Panc1 (cell line): ENCODE measurements around the gene CDK14.

Experiments
- CTCF ChIP-seq: fragments of 450-650 bp; IDR thresholded peaks from 2 replicates; pipeline ENCODE4 v1.5.1; 2017; ENCODE audit warnings: mild to moderate bottlenecking
- POLR2AphosphoS5 ChIP-seq: IDR thresholded peaks from 2 replicates; pipeline ENCODE4 v1.6.1; 2012; ENCODE audit warnings: mild to moderate bottlenecking, low read depth, low read length, moderate library complexity
- TF ChIP-seq, protein P1 (sequence below), 2 experiments: IDR thresholded peaks; 2 replicates each; pipeline ENCODE4 v1.6.1; 2011 to 2012; ENCODE audit warnings: low read depth in 2 of 2, control low read depth in 1 of 2, low read length in 1 of 2, mild to moderate bottlenecking in 1 of 2, moderate library complexity in 1 of 2; ENCODE audit not compliant: insufficient read depth in 1 of 2

DNA sequence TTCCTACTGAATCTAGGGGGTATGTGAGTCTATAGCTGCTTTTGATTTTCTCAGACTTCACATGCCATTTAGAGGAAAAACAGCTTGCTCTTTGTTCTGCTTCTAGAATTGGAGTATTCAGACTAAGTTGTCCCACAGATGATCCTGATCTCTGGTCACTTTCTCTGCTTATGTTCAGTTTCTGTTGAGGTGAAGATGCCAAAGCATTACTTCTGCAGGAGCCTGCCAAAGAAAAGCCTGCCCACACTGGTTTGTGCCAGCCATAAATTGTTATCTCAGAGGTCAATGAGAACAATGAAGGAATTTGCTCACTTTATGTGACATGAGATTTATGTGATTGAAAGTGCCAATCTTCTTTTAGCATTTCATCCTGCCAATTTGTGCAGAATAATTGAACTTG is 163.6 kb downstream of the CDK14 start:
- TF ChIP-seq CTCF (no peak), POLR2AphosphoS5 (no peak)
- TF ChIP-seq, protein P1, sequence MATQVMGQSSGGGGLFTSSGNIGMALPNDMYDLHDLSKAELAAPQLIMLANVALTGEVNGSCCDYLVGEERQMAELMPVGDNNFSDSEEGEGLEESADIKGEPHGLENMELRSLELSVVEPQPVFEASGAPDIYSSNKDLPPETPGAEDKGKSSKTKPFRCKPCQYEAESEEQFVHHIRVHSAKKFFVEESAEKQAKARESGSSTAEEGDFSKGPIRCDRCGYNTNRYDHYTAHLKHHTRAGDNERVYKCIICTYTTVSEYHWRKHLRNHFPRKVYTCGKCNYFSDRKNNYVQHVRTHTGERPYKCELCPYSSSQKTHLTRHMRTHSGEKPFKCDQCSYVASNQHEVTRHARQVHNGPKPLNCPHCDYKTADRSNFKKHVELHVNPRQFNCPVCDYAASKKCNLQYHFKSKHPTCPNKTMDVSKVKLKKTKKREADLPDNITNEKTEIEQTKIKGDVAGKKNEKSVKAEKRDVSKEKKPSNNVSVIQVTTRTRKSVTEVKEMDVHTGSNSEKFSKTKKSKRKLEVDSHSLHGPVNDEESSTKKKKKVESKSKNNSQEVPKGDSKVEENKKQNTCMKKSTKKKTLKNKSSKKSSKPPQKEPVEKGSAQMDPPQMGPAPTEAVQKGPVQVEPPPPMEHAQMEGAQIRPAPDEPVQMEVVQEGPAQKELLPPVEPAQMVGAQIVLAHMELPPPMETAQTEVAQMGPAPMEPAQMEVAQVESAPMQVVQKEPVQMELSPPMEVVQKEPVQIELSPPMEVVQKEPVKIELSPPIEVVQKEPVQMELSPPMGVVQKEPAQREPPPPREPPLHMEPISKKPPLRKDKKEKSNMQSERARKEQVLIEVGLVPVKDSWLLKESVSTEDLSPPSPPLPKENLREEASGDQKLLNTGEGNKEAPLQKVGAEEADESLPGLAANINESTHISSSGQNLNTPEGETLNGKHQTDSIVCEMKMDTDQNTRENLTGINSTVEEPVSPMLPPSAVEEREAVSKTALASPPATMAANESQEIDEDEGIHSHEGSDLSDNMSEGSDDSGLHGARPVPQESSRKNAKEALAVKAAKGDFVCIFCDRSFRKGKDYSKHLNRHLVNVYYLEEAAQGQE (IDR thresholded peaks at IDR 0.05; ENCODE audit: insufficient read depth in 1 of 2, low read depth in 2 of 2, low read length in 1 of 2), result no peak
